ENCODE results near the gene FGD2. TPM values are rescaled to one million over a fixed set of nuclear protein-coding genes. Genes with fewer than 3 reads are reported as not detected.

The FGD2 gene
- total RNA-seq, 2 experiments from 2014 or later = 10.1 to 12.1 TPM

GRCh38 chr6:36971921-36972673 is 33.4 kb upstream of the FGD2 start:
- ATAC-seq = no peak
- H3K4me1 Mint-ChIP-seq (ENCODE audit: low read depth) = no peaks in the 10 kb centered on the region
- H3K9me3 Mint-ChIP-seq (ENCODE audit: insufficient read depth) = no peaks in the 10 kb centered on the region
- no peak for DNase-seq
- POLR2A ChIA-PET = interaction anchor here (0.9 kb wide), 1 partner anchor 60 kb away, joined by 3 read pairs; no protein-coding TSS in a partner anchor
- peaks cover 88% of the 10 kb centered on the region for H3K36me3 Mint-ChIP-seq (ENCODE audit: low read depth)
- CTCF ChIA-PET = interaction anchor here (2.3 kb wide), 1 partner anchor 16 kb away, joined by 9 read pairs; the partner anchor contains the start of gene PI16
- H3K4me3 Mint-ChIP-seq = no peak overlapping the region
- H3K27me3 Mint-ChIP-seq (ENCODE audit: low read depth) = no peaks in the 10 kb centered on the region
- peak overlapping the region; percentile 57 for H3K27ac Mint-ChIP-seq

GRCh38 chr6:36973190-36973589 is 32.3 kb upstream of the FGD2 start:
- peaks cover 89% of the 10 kb centered on the region for H3K36me3 Mint-ChIP-seq (ENCODE audit: low read depth)

GRCh38 chr6:36973647-36974046 is 31.8 kb upstream of the FGD2 start:
- no peak overlapping the region for H3K4me3 Mint-ChIP-seq
- POLR2A ChIA-PET = no interaction called here
- no peaks in the 10 kb centered on the region for H3K9me3 Mint-ChIP-seq (ENCODE audit: insufficient read depth)
- no peaks in the 10 kb centered on the region for H3K4me1 Mint-ChIP-seq (ENCODE audit: low read depth)
- H3K27me3 Mint-ChIP-seq (ENCODE audit: low read depth) = no peaks in the 10 kb centered on the region
- H3K36me3 Mint-ChIP-seq (ENCODE audit: low read depth) = peaks cover 87% of the 10 kb centered on the region
- DNase-seq (no peak), ATAC-seq (no peak)
- CTCF ChIA-PET = no interaction called here
- H3K27ac Mint-ChIP-seq = no peak overlapping the region

More at GRCh38 chr6:36973190-36973589, 32.3 kb upstream of the FGD2 start:
- ChIA-PET POLR2A (no interaction called here), CTCF (no interaction called here)
- Mint-ChIP-seq H3K27ac (no peak overlapping the region), H3K4me1 (ENCODE audit: low read depth) (no peaks in the 10 kb centered on the region), H3K4me3 (no peak overlapping the region), H3K9me3 (ENCODE audit: insufficient read depth) (no peaks in the 10 kb centered on the region), H3K27me3 (ENCODE audit: low read depth) (no peaks in the 10 kb centered on the region)
- ATAC-seq (no peak), DNase-seq (no peak)

GRCh38 chr6:36975231-36976006 is 30.0 kb upstream of the FGD2 start:
- peaks cover 82% of the 10 kb centered on the region for H3K36me3 Mint-ChIP-seq (ENCODE audit: low read depth)
- no peak for ATAC-seq
- no peaks in the 10 kb centered on the region for H3K27me3 Mint-ChIP-seq (ENCODE audit: low read depth)
- ChIA-PET CTCF (interaction anchor here (0.9 to 7.8 kb wide), 3 partner anchors 44 to 90 kb away, joined by 3 to 70 read pairs (median 6); no protein-coding TSS in a partner anchor), POLR2A (interaction anchor here (0.5 kb wide), 1 partner anchor 89 kb away, joined by 3 read pairs; the partner anchor contains the start of gene C6orf89)
- peaks cover 16% of the 10 kb centered on the region for H3K4me1 Mint-ChIP-seq (ENCODE audit: low read depth)
- no peak overlapping the region for H3K27ac Mint-ChIP-seq
- no peak for DNase-seq
- no peaks in the 10 kb centered on the region for H3K9me3 Mint-ChIP-seq (ENCODE audit: insufficient read depth)
- H3K4me3 Mint-ChIP-seq = no peak overlapping the region

- H3K4me3 Mint-ChIP-seq = no peak overlapping the region
- H3K36me3 Mint-ChIP-seq (ENCODE audit: low read depth) = peaks cover 81% of the 10 kb centered on the region
- POLR2A ChIA-PET = no interaction called here
- no peaks in the 10 kb centered on the region for H3K27me3 Mint-ChIP-seq (ENCODE audit: low read depth)
- CTCF ChIA-PET = interaction anchor here (2.1 to 7.8 kb wide), 2 partner anchors 43 to 91 kb away, joined by 6 to 70 read pairs; no protein-coding TSS in a partner anchor
- H3K9me3 Mint-ChIP-seq (ENCODE audit: insufficient read depth) = no peaks in the 10 kb centered on the region
- H3K4me1 Mint-ChIP-seq (ENCODE audit: low read depth) = peaks cover 21% of the 10 kb centered on the region
- no peak overlapping the region for H3K27ac Mint-ChIP-seq
- no peak for DNase-seq
- no peak for ATAC-seq
Observed at GRCh38 chr6:36976007-36976264, 29.5 kb upstream of the FGD2 start.

GRCh38 chr6:36976509-36976908 is 28.9 kb upstream of the FGD2 start:
- H3K27me3 Mint-ChIP-seq (ENCODE audit: low read depth) = no peaks in the 10 kb centered on the region

GRCh38 chr6:36976931-36977330 is 28.5 kb upstream of the FGD2 start:
- POLR2A ChIA-PET = interaction anchor here (1.6 kb wide), 1 partner anchor 10 kb away, joined by 4 read pairs; no protein-coding TSS in a partner anchor
- no peaks in the 10 kb centered on the region for H3K27me3 Mint-ChIP-seq (ENCODE audit: low read depth)

More at GRCh38 chr6:36976509-36976908, 28.9 kb upstream of the FGD2 start:
- ATAC-seq (no peak), DNase-seq (no peak)
- ChIA-PET POLR2A (interaction anchor here (1.6 kb wide), 1 partner anchor 10 kb away, joined by 4 read pairs; no protein-coding TSS in a partner anchor), CTCF (interaction anchor here (2.1 to 7.8 kb wide), 2 partner anchors 43 to 91 kb away, joined by 6 to 70 read pairs; no protein-coding TSS in a partner anchor)
- Mint-ChIP-seq H3K36me3 (ENCODE audit: low read depth) (peaks cover 75% of the 10 kb centered on the region), H3K4me1 (ENCODE audit: low read depth) (peaks cover 25% of the 10 kb centered on the region), H3K9me3 (ENCODE audit: insufficient read depth) (no peaks in the 10 kb centered on the region), H3K27ac (no peak overlapping the region), H3K4me3 (no peak overlapping the region)

GRCh38 chr6:36977470-36977941 is 27.9 kb upstream of the FGD2 start:
- no peak for ATAC-seq
- H3K36me3 Mint-ChIP-seq (ENCODE audit: low read depth) = peaks cover 72% of the 10 kb centered on the region

More at GRCh38 chr6:36976931-36977330, 28.5 kb upstream of the FGD2 start:
- Mint-ChIP-seq H3K9me3 (ENCODE audit: insufficient read depth) (no peaks in the 10 kb centered on the region), H3K4me1 (ENCODE audit: low read depth) (peaks cover 29% of the 10 kb centered on the region), H3K27ac (no peak overlapping the region), H3K4me3 (no peak overlapping the region), H3K36me3 (ENCODE audit: low read depth) (peaks cover 75% of the 10 kb centered on the region)
- DNase-seq (no peak), ATAC-seq (no peak)
- CTCF ChIA-PET = interaction anchor here (0.6 to 7.8 kb wide), 5 partner anchors 29 to 103 kb away, joined by 3 to 70 read pairs (median 4); partner anchors contain the start of gene PPIL1

GRCh38 chr6:36978421-36979346 is 26.8 kb upstream of the FGD2 start:
- H3K4me3 Mint-ChIP-seq = no peak overlapping the region
- H3K9me3 Mint-ChIP-seq (ENCODE audit: insufficient read depth) = no peaks in the 10 kb centered on the region
- H3K27me3 Mint-ChIP-seq (ENCODE audit: low read depth) = no peaks in the 10 kb centered on the region
- ATAC-seq = no peak
- ChIA-PET CTCF (interaction anchor here (0.7 to 7.8 kb wide), 26 partner anchors 9 to 231 kb away, joined by 3 to 70 read pairs (median 4); partner anchors contain the start of genes C6orf89, PI16 and PPIL1), POLR2A (interaction anchor here (1.1 kb wide), 2 partner anchors 93 to 100 kb away, joined by 3 to 4 read pairs; partner anchors contain the start of gene C6orf89)
- peak overlapping the region; percentile 58 for H3K27ac Mint-ChIP-seq
- H3K36me3 Mint-ChIP-seq (ENCODE audit: low read depth) = peaks cover 62% of the 10 kb centered on the region
- no peak for DNase-seq
- H3K4me1 Mint-ChIP-seq (ENCODE audit: low read depth) = peaks cover 34% of the 10 kb centered on the region

More at GRCh38 chr6:36977470-36977941, 27.9 kb upstream of the FGD2 start:
- ChIA-PET CTCF (interaction anchor here (0.6 to 7.8 kb wide), 8 partner anchors 30 to 272 kb away, joined by 3 to 70 read pairs (median 3); partner anchors contain the start of gene PPIL1), POLR2A (interaction anchor here (1.6 kb wide), 1 partner anchor 9 kb away, joined by 4 read pairs; no protein-coding TSS in a partner anchor)
- Mint-ChIP-seq H3K27me3 (ENCODE audit: low read depth) (no peaks in the 10 kb centered on the region), H3K27ac (no peak overlapping the region), H3K4me3 (no peak overlapping the region), H3K4me1 (ENCODE audit: low read depth) (peaks cover 31% of the 10 kb centered on the region), H3K9me3 (ENCODE audit: insufficient read depth) (no peaks in the 10 kb centered on the region)
- no peak for DNase-seq

GRCh38 chr6:36979347-36979742 is 26.1 kb upstream of the FGD2 start:
- ATAC-seq (peak; percentile 67), DNase-seq (peak; percentile 67)
- no peak overlapping the region for H3K4me3 Mint-ChIP-seq
- no peaks in the 10 kb centered on the region for H3K27me3 Mint-ChIP-seq (ENCODE audit: low read depth)
- H3K4me1 Mint-ChIP-seq (ENCODE audit: low read depth) = peaks cover 34% of the 10 kb centered on the region
- H3K9me3 Mint-ChIP-seq (ENCODE audit: insufficient read depth) = no peaks in the 10 kb centered on the region
- H3K27ac Mint-ChIP-seq = peak overlapping the region; percentile 31
- ChIA-PET CTCF (interaction anchor here (0.7 to 7.8 kb wide), 26 partner anchors 9 to 230 kb away, joined by 3 to 70 read pairs (median 4); partner anchors contain the start of genes C6orf89, PI16 and PPIL1), POLR2A (interaction anchor here (1.1 kb wide), 2 partner anchors 94 to 100 kb away, joined by 3 to 4 read pairs; partner anchors contain the start of gene C6orf89)
- H3K36me3 Mint-ChIP-seq (ENCODE audit: low read depth) = peaks cover 55% of the 10 kb centered on the region
